ENCODE measurements around the gene SLC2A4RG.
"Not testable (repeated sequence)": the region's sequence is repeated elsewhere in the genome, so short reads cannot be mapped to it uniquely, and the experiment has no call there.

SLC2A4RG gene

DNA sequence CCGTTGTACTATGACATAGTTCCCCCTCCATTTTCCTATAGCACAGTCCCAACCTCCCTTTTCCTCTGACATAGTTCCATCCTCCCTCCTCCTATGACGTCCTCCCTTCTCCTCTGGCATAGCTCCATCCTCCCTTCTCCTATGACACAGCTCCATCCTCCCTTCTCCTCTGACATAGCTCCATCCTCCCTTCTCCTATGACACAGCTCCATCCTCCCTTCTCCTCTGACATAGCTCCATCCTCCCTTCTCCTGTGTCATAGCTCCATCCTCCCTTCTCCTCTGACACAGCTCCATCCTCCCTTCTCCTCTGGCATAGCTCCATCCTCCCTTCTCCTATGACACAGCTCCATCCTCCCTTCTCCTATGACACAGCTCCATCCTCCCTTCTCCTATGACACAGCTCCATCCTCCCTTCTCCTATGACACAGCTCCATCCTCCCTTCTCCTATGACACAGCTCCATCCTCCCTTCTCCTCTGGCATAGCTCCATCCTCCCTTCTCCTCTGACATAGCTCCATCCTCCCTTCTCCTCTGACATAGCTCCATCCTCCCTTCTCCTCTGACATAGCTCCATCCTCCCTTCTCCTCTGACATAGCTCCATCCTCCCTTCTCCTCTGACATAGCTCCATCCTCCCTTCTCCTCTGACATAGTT lies 16.5 kb upstream of the SLC2A4RG start:
- DNase-seq = not testable (repeated sequence)

DNA sequence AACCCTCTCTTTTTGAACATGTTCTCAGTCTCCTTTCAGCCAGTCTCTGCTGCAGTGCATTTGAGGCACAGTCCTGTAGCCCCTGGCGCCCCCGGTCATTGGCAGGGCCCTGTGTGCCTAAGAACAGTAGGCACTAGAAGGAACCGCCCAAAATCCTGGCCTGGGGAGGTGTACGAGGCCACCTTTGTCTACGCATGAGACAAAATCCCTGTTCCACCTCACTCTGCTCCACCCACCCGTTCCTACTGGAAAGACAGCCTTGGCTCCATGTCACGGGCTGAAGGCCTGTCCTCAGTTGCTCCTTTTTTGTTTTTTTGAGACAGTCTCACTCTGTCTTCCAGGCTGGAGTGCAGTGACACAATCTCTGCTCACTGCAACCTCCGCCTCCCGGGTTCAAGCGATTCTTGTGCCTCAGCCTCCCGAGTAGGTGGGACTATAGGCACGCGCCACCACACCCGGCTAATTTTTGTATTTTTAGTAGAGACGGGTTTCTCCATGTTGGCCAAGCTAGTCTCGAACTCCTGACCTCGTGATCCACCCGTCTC lies 9.3 kb upstream of the SLC2A4RG start:
- DNase-seq = not testable (repeated sequence)

DNA sequence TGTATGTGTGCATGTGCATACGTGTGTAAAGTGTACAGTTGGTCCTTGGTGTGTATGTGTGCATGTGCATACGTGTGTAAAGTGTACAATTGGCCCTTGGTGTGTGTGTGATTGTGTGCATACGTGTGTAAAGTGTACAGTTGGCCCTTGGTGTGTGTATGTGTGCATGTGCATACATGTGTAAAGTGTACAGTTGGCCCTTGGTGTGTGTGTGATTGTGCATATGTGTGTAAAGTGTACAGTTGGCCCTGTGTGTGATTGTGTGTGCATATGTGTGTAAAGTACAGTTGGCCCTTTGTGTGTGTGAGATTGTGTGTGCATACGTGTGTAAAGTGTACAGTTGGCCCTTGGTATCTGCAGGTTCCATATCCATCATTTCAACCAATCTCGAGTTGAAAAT lies 8.2 kb upstream of the SLC2A4RG start:
- DNase-seq = no peak

DNA sequence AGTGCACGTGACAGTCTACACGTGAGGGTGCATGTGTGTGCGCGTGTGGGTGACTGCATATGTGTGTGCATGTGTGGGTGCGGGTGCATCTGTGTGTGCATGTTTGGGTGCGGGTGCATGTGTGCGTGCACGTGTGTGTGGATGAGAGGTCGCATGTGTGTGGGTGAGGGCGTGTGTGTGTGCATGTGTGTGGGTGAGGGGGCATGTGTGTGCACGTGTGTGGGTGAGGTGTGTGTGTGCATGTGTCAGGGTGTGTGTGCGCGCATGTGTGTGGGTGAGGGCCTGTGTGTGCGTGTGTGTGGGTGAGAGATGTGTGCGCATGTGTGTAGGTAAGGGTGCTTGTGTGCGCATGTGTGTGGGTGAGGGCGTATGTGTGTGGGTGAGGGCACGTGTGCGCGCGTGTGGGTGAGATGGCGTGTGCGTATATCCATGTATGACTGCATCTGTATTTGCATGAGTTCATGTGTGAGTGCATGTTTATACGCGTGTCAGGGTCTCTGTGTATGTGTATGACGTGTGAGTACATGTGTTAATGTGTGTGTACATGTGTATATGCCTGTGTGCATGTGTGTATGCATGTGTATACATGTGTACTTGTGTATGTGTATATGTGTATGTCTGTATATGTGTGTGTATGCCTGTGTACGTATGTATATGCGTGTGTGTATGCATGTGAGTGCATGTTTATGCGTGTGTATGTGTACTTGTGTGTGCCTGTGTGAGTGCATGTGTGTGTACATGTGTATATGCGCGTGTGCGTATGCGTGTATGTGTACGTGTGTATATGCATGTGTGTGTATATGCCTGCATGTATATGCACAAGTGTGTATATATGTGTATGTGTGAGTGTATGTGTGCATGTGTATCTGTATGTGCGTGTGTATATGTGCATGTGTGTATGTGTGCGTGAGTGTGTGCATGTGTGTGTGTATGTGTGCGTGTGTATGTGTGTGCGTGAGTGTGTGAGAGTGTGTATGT lies 7.2 kb upstream of the SLC2A4RG start:
- DNase-seq = no peak

DNA sequence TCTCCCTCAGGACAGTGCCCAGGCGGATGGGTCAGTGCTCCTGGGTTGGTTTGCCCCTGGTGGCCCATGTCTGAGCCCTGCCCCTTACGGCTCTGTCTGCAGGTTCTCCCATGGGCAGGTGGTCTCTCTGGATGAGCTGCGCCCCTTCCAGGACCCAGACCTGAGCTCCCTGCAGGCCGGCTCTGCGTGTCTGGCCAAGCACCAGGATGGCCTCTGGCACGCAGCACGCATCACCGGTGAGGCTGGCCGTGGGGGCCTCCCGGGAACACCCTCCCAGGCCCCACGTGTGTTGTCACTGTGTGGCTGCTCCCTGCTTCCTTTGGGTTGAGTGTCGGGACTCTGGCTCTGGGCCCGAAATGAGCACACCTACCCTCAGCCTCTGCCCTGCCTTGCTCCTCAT lies 6.5 kb upstream of the SLC2A4RG start:
- DNase-seq = no peak

DNA sequence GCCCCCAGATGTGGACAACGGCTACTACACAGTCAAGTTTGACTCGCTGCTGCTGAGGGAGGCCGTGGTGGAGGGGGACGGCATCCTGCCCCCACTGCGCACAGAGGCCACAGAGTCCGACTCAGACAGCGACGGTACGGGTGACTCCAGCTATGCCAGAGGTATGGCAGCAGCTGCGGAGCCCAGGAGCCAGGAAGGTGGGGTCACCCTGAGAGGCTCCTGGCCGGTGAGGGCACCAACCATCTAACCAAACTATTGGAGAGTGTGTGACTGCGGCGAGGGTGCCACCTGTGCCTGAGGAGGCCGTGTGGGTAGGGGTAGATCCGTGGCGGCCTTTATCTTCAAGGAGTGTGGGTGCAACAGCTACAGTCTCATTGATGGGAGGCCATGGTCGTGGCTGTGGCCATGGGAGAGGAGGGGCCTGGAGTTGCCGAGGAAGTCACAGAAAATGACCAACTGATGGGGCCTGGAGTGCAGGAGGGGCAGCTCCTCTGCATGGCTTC lies 5.9 kb upstream of the SLC2A4RG start:
- DNase-seq = no peak

DNA sequence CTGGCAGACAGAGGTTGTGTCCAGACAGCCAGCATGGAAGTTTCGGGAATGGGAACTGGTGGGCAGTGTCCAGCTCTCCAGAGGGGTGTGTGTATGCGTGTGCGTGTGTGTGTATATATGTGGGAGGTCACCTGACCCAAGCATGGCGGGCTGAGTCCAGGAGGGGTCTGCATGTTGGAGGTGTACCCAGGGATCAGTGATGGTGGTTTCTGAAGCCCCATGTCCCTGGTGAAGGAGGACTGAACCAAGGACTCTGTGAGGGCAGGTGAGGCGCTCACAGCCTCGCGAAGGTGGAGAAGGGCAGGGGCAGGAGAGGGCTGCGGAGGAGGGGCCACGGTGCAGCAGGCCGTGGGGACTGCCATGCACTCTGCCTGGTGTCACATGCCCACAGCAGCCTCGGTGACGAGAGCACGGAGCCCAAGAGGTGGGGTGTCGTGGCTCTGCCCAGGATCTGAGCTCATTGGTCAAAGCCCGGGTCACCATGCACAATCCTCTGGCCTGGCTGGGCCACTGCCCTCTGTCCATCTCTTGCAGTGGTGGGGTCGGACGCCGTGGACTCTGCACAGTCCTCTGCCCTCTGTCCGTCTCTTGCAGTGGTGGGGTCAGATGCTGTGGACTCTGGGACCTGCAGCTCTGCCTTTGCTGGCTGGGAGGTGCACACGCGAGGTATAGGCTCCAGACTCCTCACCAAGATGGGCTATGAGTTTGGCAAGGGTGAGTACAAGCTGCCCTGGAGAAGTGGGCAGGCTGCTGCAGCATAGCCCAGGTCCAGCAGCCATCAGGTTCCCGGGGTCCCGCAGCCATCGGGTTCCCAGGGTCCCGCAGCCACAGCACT lies 5.2 kb upstream of the SLC2A4RG start:
- no peak for DNase-seq

DNA sequence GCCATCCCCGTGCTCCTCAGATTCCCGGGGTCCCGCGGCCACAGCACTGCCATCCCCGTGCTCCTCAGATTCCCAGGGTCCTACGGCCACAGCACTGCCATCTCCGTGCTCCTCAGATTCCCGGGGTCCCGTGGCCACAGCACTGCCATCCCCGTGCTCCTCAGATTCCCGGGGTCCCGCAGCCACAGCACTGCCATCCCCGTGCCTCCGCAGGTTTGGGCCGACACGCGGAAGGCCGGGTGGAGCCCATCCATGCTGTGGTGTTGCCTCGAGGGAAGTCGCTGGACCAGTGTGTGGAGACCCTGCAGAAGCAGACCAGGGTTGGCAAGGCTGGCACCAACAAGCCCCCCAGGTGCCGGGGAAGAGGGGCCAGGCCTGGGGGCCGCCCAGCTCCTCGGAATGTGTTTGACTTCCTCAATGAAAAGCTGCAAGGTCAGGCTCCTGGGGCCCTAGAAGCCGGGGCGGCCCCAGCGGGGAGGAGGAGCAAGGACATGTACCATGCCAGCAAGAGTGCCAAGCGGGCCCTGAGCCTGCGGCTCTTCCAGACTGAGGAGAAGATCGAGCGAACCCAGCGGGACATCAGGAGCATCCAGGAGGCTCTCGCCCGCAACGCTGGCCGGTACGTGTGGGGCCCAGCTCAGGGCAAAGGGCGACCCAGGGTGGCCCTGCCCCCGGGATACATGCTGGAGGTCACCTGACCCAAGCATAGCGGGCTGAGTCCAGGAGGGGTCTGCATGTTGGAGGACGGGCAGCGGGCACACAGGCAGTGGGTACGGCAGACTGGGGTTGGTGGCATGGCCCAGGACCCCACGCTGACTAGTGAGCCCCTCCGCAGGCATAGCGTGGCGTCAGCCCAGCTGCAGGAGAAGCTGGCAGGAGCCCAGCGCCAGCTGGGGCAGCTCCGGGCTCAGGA lies 4.4 kb upstream of the SLC2A4RG start:
- no peak for DNase-seq

DNA sequence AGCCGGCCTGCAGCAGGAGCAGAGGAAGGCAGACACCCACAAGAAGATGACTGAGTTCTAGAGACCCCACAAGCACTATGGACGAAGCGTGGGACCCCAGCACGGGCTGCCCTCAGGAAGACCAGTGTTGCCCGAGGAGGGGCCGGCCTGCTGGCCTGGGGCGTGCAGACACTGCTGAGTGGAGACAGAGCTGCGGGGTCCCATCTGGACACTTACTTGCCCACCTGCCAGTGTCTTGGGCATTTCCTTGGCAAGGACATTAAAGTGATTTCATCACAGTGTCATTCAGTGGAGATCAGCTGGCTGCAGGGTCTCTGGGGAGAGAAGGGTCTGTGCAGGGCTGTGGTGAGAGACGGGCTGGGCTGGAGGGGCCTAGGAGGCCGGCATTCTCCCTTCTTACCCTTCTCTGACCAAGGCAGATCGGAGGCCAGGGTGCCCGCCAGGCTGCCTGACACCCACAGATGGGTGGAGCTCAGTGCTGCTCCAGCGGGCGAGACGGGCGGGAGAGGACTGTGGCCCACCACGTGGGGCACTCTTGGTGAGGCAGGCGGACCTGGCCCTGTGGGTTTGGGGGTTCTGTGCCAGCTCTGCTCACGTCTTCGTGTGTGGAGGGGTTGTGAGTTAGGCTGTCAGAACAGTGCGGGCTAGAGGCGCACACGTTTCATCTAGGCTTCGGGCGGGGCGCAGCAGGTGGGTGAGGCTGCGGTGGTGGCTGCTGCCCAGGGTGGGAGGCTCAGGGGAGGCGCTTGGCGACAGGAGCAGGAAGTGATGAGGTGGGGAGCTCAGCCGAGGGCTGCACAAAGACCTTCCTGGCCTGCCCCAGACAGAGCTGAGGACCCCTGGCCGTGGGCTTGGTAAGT lies 3.5 kb upstream of the SLC2A4RG start, which contains the start of gene LIME1:
Gene LIME1 (plus strand): TSS at position 806 of the 860 bp plus-strand sequence. CDS start 886 bp downstream, outside the sequence.
- peak; percentile 68 for DNase-seq

DNA sequence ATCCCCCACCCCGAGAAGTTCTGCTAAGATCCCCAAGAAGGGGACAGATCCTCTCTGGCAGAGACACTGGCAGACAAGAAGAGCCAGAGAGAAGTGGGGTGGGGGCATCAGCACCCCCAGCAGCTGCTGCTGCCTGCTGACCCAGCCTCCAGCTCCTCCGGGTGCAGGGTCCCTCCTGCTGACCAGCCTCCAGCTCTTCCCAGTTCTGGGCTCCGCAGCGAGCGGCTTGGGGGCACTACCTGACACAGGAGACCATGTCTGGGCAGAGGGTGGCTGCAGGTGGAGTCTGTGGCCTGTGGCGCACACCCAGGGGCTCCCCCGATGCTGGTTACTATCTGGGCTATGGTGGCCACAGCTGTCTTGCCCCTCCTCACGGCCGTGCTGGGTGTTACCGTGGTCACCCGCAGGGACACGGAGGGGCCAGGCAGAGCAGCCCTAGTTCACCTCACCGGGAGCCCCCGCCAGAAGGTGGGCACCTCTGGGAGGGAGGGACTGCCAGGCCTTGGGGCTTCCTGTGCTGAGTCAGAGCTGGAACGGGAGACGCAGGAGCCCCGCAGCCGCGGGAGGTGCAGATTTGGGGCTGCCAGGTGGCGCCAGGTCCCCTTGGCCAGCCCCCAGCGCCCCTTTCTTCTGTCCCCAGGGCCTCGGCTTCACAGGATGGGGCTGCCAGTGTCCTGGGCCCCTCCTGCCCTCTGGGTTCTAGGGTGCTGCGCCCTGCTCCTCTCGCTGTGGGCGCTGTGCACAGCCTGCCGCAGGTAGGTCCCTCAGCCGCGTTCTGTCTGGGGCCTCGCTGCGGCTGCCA lies 2.5 kb upstream of the SLC2A4RG start:
- peak; percentile 66 for DNase-seq

DNA sequence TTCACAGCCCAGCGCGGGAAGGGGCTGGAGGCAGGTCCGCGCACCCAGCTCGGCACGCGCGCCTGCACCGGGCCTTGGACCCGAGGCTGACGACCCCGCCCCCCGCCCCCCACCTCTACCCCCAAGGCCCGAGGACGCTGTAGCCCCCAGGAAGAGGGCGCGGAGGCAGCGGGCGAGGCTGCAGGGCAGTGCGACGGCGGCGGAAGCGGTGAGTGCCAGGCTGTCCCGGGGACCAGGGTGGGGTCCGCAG lies 2.0 kb upstream of the SLC2A4RG start:
- DNase-seq = no peak

DNA sequence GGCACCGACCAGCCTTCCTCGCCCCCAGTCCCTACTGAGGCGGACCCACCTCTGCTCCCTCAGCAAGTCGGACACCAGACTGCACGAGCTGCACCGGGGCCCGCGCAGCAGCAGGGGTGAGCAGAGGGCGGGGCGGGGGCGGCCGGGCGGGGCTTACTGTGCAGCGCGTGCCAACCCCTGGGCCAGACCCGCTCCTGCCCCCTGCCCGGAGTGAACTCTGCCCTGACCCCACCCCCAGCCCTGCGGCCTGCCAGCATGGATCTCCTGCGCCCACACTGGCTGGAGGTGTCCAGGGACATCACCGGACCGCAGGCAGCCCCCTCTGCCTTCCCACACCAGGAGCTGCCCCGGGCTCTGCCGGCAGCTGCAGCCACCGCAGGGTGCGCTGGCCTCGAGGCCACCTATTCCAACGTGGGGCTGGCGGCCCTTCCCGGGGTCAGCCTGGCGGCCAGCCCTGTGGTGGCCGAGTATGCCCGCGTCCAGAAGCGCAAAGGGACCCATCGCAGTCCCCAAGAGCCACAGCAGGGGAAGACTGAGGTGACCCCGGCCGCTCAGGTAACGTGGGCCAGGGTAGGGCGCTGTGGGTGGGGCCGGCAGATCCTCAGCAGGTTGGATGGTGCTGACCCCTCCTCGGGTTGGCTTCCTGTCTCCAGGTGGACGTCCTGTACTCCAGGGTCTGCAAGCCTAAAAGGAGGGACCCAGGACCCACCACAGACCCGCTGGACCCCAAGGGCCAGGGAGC lies 1.5 kb upstream of the SLC2A4RG start:
- peak; percentile 44 for DNase-seq

DNA sequence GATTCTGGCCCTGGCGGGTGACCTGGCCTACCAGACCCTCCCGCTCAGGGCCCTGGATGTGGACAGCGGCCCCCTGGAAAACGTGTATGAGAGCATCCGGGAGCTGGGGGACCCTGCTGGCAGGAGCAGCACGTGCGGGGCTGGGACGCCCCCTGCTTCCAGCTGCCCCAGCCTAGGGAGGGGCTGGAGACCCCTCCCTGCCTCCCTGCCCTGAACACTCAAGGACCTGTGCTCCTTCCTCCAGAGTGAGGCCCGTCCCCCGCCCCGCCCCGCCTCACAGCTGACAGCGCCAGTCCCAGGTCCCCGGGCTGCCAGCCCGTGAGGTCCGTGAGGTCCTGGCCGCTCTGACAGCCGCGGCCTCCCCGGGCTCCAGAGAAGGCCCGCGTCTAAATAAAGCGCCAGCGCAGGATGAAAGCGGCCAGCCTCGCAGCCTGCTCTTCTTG lies 868 bp upstream of the SLC2A4RG start:
- DNase-seq = peak; percentile 54

DNA sequence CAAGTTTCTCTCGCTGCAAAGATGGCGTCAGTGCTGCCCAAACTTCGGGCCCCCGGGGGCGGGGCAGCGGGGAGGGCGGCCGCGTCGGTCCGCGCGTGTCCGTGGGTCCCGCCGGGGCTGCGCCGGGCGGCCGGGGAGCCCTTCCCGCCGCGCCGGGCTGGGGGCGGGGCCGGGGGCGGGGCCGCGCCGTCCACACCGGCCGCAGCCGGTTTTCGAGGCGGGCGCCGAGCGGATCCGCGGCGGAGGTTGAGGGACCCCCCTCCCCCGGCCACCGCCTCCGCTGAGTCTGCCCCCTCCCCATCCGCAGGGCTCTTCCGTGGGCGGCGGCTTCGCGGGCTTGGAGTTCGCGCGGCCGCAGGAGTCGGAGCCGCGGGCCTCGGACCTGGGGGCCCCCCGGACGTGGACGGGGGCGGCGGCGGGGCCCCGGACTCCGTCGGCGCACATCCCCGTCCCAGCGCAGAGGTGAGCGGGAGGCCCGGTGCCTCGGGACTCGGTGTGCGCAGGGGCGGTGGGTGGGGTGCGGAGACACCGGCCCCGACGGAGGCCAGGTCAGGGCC lies 572 bp downstream of the SLC2A4RG start:
- peak; percentile 57 for DNase-seq

DNA sequence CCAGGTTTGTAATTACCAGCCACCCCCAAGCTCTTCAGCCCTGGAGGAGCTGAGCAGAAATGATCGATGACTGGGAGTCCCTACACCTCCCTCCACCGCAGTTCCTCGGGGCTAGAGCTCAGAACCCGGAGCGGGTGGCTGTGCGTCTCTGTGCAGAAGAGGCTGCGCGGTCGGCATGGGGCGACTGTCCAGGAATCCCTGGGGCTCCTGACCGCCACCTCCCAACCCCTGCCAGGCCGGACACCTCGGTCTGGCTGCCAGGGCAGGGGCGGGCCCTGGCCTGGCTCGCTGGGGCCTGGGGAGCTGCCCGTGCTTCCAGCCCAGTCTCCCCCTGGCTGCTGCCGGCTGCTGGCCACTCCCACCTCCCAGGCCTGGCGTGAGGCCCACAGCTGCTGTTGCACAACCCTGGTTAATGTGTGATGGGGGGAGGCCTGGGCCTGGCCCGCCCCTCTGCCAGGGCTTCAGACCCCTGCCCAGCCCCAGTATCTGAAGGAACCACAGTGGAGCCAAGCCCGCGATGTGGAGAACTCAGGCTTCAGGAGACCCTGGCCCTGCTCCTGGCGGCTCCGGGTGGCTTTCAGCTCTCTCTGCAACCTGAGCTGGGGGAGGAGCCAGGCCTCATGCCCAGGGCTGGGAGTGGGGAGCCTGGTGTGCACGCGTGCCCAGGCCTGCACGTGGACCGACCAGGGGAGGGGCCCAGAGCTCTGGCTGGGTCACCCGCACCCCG lies 1.2 kb downstream of the SLC2A4RG start:
- peak; percentile 49 for DNase-seq

DNA sequence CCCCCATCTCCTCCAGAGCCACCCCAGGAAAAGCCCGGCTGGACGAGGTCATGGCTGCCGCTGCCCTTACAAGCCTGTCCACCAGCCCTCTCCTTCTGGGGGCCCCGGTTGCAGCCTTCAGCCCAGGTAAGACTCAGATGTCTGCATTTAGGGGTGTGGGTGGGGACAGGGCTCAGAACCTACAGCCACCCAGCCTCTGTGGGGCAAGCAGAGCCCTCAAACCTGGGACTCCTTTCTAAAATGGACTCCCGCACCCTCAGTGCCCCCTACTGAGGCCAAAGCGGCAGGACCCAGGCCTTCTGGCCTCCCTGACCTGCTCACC lies 1.7 kb downstream of the SLC2A4RG start:
- no peak for DNase-seq

DNA sequence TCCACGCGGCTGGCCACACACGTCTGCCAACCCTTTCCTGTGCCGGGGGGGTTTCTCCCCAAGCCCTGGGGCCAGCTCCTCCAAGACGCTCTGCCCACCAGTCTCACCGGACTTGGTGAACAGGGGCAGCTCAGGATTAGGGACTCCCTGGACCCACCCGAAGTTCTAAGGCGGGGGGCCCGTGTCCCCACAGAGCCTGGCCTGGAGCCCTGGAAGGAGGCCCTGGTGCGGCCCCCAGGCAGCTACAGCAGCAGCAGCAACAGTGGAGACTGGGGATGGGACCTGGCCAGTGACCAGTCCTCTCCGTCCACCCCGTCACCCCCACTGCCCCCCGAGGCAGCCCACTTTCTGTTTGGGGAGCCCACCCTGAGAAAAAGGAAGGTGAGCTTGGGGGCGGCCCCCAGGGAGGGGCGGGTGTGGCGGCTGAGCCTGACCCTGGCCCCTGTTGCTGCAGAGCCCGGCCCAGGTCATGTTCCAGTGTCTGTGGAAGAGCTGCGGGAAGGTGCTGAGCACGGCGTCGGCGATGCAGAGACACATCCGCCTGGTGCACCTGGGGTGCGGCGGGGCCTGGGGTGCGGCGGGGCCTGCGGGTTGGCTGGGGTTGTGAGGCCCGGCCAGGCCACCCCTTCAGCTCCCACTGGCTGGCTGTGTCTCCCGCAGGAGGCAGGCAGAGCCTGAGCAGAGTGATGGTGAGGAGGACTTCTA lies 2.3 kb downstream of the SLC2A4RG start:
- no peak for DNase-seq

Measured in stimulated activated CD4-positive, alpha-beta T cell treated with anti-CD3 and anti-CD28 coated beads, Interleukin-15, amount 100 ng/mL, for 24 hours (primary cell).